Pulmonary artery endothelial cell (primary cell): Measurements from ENCODE around the gene LPP. TPM values are rescaled to one million over a fixed set of nuclear protein-coding genes. Genes with fewer than 3 reads are reported as not detected.

Source experiments
- DNase-seq: peaks from one replicate; pipeline ENCODE4 v3.0.0-alpha.2; 2011; ENCODE audit warnings: low read depth, low spot score
- total RNA-seq: library from RNA; depleted of rRNA; stranded (reverse); fragments of >200 nt; gene quantifications from 2 replicates; pipeline ENCODE4 v1.2.3, GENCODE V29; 2014

The LPP gene
- total RNA-seq, 1 donor from 2014 or later = 31.5 TPM

DNA sequence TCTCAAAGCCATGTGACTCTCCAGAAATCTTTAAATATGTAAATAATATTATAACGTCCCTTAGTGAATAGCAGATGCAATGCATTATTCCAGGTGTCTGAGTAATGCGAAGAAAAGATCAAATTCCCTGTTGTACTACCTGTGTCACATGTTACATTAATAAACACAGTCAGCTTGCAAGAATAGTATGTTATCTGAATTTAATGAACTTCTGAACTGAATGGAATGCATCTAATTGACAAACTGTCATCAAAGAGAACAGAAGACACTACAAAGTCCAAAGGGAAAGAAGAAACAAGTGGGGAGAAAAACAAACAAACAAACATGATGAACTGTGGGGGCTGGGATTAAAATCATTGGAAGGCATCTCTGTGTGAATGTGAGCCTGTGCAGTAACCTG is 508.8 kb downstream of the LPP start:
- DNase-seq = no peak

- DNase-seq = no peak
These were observed 509.9 kb downstream of the LPP start for GRCh38 chr3:188663839-188664238.

DNA sequence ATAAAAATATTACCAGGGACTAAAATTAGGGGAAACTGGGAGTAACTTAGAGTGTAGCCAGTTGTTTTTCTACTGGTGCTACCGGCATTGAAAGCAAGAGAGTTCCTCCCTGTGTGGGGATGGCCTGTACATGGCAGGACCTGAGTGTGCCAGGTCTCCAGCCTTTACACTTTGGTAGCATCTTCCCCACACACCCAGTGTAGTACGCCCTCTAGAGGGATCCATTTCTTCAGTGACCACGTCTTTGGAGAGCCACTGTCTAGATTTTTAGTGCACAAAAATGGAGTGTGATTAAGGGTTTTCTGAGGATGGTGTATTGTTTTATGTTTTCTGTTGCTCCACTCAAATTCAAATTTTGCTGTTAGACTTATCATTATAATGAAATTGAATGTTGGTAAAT is 510.8 kb downstream of the LPP start:
- no peak for DNase-seq

GRCh38 chr3:188667926-188668325 is 514.0 kb downstream of the LPP start:
- DNase-seq = no peak

DNA sequence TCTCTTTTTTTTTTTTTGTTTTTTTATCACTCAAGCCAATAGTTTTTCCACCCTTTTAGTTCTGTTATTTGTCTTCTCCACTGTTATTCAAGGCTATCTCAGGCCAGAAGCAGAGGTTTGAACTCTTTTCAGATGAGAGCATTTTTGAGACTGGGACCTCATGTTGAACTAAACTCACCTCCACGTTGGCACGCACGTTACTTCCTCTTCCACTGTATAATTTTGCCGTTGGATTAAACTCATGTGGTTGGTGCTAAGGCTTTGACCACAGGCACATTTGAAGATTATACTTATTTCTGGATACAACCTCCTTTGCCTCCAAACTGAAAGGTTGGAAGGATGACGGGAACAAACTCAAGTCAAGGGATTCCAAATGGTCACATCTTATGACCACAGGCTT is 516.5 kb downstream of the LPP start:
- DNase-seq = no peak

- no peak for DNase-seq
These were observed 518.0 kb downstream of the LPP start for GRCh38 chr3:188671971-188672370.

DNA sequence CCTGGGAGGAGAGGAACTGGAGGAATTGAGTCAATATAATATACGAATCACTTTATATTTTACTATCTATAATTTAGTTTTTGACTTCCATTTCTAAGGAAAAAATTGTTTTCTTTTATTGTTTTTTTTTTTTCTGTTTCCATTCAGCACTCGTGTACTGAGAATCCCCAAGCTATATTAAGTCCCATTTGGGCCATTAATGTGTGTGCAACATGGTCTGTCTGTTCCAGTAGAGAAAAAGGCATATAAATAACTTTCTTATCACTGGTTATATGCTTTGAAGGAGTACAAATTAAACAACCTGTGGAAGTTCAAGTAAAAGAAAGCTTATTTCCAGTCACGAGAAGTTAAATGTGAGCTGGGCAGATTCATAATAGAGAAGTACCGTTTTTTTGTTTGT is 518.9 kb downstream of the LPP start:
- DNase-seq = no peak

GRCh38 chr3:188673646-188674186 is 519.8 kb downstream of the LPP start:
- DNase-seq = no peak

GRCh38 chr3:188674595-188674994 is 520.6 kb downstream of the LPP start:
- no peak for DNase-seq

DNA sequence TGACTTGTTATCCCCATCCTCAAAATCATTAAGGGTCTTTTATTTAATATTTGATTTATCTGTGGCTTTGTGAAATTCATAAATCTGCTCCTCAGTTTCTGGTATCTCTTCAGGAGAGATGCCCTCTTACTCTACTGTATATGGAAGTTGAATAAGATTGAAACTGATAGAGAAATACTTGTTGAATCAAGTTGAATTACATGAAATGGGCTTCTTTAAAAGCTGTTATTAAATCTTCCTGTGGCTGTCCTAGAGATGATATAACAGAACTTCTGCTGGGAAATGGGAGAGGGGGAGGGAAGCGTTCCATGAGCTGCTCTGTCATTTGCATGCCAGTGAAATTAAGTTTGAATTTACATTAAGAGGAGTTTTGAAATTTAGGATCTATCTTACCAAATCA is 523.4 kb downstream of the LPP start:
- DNase-seq = no peak

DNA sequence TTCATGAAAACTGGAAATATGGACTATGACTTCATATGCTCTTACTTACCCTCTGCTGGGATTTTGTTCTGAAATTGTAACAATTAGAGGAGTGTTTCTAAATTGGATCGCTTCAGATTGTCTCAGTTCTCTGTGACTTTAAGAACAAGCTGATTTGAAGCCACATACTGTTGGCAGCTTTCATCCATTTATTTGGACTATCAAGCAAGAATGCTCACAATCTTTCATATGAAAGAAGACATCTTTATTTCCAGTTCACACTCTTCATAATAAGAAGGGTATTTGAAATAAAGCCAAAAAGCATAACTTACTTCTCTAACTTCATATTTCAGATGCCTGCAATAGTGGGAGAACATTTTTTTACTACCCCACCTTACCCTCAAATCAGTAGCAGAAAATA is 526.2 kb downstream of the LPP start:
- DNase-seq = no peak

- no peak for DNase-seq
These were observed 526.6 kb downstream of the LPP start for GRCh38 chr3:188680605-188681004.

DNA sequence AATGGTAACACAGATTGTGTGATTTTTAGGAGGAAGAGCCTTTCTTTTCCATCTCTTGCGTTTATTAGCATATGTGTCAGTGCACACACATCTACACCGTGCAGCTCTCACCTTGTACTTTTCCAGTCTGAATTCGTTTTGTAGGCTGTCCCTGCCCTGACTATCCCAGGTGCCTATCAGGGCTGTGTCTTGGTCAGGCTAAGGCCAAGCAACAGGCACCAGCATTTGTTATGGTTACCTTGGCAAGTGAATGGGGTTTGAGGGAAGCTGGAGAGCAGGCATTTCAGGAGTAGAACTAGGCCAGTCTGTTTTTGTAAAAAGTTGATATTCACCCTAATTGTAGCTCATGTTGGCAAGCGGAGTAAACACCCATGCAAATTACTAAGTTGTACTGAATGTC is 528.4 kb downstream of the LPP start:
- no peak for DNase-seq

- DNase-seq = no peak
These were observed 529.1 kb downstream of the LPP start for GRCh38 chr3:188683032-188683521.

GRCh38 chr3:188684276-188684675 is 530.3 kb downstream of the LPP start:
- no peak for DNase-seq

DNA sequence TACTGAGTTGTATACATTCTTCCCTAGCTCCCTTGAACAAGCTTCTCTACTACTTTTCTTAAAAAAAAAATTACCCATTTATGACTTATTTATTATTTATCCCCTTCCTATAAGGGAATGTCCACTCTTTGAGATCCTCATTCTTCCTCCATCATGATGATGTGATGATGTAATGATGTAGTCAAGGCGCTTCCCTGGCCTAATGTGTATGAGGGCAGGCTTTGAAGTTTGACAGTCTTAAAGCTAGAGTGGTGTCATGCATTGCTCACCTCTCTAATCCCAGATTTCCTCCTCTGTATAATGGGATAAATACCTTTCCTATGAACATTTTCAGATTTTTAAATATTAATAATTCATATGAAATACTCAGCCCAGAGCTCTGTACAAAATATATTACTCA is 531.8 kb downstream of the LPP start:
- no peak for DNase-seq

- DNase-seq = no peak
These were observed 532.4 kb downstream of the LPP start for GRCh38 chr3:188686324-188686723.

DNA sequence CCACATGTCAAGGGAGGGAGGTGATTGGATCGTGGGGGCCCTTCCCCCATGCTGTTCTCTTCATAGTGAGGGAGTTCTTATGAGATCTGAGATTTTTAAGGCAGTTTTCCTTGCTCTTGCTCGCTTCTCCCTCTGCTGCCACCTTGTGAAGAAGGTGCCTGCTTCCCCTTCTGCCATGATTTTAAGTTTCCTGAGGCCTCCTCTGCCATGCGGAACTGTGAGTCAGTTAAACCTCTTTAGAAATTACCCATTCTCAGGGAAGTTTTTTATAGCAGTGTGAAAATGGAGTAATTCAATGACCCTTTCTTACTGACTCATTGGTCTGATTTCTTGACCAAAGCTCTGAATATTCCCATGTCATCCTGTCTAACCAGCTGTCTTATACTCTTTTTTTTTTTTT is 533.4 kb downstream of the LPP start:
- DNase-seq = no peak

GRCh38 chr3:188689101-188689574 is 535.2 kb downstream of the LPP start:
- DNase-seq = peak; percentile 66

DNA sequence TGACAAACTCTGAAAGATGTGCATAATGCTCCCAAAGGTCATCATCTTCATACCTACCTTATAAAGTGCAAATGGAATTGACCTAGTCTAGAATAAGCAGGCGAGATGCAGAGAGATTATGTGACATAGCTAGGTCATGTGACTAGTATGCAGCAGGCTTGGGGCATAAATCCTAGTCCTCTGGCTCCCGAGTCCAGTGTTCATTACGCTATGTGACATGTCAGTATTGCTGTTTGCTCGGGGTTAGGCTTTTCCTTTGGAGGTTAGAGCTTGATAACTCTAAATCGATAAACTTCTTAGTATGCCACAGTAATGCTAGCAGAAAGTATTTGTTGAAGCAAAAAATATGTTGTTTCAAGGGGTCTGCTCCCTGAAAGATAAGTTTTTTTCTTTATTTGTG is 536.1 kb downstream of the LPP start:
- no peak for DNase-seq

DNA sequence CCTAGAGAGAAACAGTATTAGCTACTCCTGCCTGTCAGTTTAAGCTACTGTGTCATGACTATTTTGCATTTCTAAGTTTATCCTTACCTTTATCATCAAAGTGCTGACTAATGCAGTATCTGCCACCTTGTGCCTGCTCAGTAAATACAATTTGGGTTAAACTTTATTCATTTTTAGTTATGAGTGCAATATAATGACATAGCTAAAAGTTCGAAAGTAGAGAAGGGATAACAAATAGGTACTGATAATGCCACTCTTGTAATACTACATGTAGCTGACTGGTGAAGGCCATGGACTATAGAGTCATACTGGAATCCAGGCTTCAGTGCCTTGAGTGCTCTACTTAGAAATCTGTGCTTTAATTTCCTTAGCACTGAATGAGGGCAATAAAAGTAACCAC is 537.0 kb downstream of the LPP start:
- DNase-seq = no peak

DNA sequence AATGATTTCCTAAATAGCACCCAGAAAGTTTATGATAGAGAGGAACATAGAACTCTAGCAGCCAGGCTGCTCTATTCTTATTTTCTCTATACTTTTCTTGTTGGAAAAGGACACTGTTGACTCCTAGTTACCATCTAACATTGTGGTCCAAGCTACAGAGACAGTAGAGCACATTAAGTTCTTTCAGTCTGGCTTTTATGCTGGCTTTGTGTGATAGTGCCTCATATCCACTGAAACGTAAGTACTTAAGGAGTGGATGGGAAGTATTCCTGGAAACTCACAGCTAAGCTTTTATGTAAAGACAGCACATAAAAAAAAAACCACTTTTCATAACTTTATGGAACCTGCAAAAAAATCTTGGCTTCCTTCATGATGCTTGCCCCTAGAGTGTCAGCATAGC is 537.7 kb downstream of the LPP start:
- no peak for DNase-seq

- DNase-seq = no peak
These were observed 538.7 kb downstream of the LPP start for GRCh38 chr3:188692700-188693099.

DNA sequence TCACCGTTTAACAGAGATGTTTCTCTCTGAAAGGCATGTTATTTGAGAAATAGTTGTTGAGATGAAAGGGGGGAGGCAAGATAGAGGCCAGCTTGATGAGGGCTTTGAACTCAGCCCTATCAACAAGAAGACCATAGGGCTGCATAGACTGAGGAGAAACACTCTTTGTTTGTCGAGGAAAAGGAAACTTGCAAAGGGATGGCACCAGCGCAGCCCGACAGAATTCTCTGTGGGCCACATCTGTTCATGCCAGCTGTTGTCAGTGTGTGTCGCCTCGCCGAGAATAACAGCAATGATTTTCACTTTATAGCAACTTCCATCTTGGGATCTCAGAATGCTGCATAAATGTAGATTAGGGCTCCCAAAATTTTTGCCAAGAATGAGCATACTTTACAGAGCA is 539.5 kb downstream of the LPP start:
- DNase-seq = no peak
